Central memory CD8-positive, alpha-beta T cell (primary cell): ENCODE measurements around the gene TMEM135.
"Not testable (repeated sequence)": the region's sequence is repeated elsewhere in the genome, so short reads cannot be mapped to it uniquely, and the experiment has no call there.

Source experiments
- ATAC-seq: fragments of 150-1000 bp; cut with Tn5 transposase; replicated peaks from 2 replicates; pipeline ENCODE4 v1.10.0; 2022; ENCODE audit warnings: mild to moderate bottlenecking, moderate FRiP score, moderate number of reproducible peaks; ENCODE audit not compliant: poor library complexity, severe bottlenecking; ENCODE audit errors: extremely low read depth
- DNase-seq, 2 donors: peaks; one replicate each; pipeline ENCODE4 v3.0.0; 2021; ENCODE audit warnings: low spot score in 2 of 2
- H3K27ac Mint-ChIP-seq: one replicate; pipeline ENCODE4 v1.8.0; 2022; ENCODE audit warnings: low read depth, mild to moderate bottlenecking, moderate library complexity, mixed read lengths
- H3K27me3 Mint-ChIP-seq: one replicate; pipeline ENCODE4 v1.8.0; 2022; ENCODE audit warnings: mixed read lengths
- H3K36me3 Mint-ChIP-seq: one replicate; pipeline ENCODE4 v1.8.0; 2022; ENCODE audit warnings: mild to moderate bottlenecking, moderate library complexity, mixed read lengths; ENCODE audit not compliant: insufficient read depth
- H3K4me1 Mint-ChIP-seq: one replicate; pipeline ENCODE4 v1.8.0; 2022; ENCODE audit warnings: mixed read lengths
- H3K4me3 Mint-ChIP-seq: one replicate; pipeline ENCODE4 v1.8.0; 2022; ENCODE audit warnings: mild to moderate bottlenecking, moderate library complexity, mixed read lengths
- H3K9me3 Mint-ChIP-seq: one replicate; pipeline ENCODE4 v1.8.0; 2022; ENCODE audit warnings: mixed read lengths

The TMEM135 gene

DNA sequence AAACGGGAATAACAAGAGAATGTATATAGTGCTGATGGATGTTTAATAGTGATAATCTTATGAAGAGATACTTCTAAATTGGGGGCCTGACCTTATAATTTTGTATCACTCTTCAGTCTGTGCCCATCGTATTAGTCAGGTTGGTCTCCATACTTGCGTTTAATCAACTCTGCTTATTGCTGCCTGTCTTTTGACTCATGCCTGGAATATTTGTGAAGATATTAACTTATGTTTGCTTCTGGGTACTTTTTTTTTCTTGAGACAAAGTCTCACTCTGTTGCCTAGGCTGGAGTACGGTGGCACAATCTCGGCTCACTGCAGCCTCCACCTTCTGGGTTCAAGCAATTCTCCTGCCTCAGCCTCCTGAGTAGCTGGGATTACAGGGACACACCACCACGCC, 24.0 kb downstream of the TMEM135 start:
- no peak for DNase-seq
- Mint-ChIP-seq H3K27me3 (no peaks in the 10 kb centered on the region), H3K4me3 (no peak overlapping the region), H3K27ac (no peak overlapping the region), H3K9me3 (no peaks in the 10 kb centered on the region), H3K4me1 (peaks cover 29% of the 10 kb centered on the region), H3K36me3 (peaks cover 2% of the 10 kb centered on the region)
- ATAC-seq: no peak

DNA sequence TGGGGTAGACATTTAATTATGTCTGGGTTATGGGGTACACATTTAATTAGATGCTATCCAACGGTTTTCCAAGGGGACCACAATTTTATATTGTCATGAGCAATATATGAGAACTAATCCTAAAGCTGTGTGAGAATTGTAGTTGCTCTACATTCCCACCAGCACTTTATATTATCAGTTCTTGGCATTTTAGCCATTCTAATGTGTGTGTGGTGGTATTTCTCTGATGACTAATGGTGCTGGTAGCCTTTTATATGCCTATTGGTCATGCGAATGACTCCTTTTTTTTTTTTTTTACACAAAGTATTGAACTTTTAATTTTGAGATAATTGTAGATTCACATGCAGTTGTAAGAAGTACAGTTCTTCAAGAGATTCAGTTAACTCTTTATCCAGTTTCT, 26.2 kb downstream of the TMEM135 start:
- H3K9me3 Mint-ChIP-seq: no peaks in the 10 kb centered on the region
- H3K36me3 Mint-ChIP-seq: peaks cover 2% of the 10 kb centered on the region
- DNase-seq (no peak), ATAC-seq (no peak)
- no peaks in the 10 kb centered on the region for H3K27me3 Mint-ChIP-seq
- H3K4me1 Mint-ChIP-seq: peaks cover 23% of the 10 kb centered on the region
- no peak overlapping the region for H3K4me3 Mint-ChIP-seq
- no peak overlapping the region for H3K27ac Mint-ChIP-seq

DNA sequence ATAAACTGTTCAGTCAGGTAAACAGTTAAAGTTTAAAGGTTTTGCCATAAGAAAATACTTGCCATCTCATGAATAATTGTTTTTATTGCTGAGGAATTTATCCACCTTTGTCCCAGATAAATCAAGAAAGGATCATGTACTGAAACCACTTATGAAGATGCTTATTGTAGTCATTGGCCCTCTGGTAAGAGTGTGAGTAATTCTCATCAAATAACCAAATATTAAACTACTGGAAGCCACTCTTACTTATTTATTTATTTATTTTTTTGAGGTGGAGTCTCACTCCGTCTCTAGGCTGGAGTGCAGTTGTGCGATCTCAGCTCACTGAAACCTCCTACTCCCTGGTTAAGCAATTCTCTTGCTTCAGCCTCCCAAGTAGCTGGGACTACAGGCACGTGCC, 35.1 kb downstream of the TMEM135 start:
- ATAC-seq: no peak

DNA sequence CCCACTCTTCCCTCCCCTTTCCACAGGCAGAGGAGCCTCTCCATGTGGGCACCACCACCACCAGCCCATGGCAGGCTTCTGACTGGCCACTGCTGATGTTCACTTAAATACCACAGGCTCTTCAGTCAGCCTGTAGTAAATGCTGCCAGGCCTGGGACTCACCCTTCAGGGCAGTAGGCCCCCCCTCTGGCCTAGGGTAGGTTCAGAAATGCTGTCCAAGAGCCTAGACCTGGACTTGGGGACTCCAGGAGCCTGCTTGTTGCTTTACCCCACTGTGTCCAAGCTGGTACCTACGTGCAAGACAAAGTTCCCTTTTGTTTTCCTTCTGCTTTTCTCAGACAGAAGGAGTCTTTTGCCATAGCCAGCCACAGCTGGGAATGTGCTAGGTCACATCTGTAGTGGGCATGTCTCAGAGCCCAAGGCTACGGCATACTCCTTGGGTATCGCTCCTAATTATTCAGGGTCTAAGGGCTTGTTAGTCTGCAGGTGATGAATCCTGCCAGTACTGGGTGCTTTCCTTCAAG, 38.6 kb downstream of the TMEM135 start:
- no peak overlapping the region for H3K27ac Mint-ChIP-seq
- peaks cover 13% of the 10 kb centered on the region for H3K36me3 Mint-ChIP-seq
- peaks cover 5% of the 10 kb centered on the region for H3K4me1 Mint-ChIP-seq
- ATAC-seq: no peak
- no peaks in the 10 kb centered on the region for H3K27me3 Mint-ChIP-seq
- no peaks in the 10 kb centered on the region for H3K9me3 Mint-ChIP-seq
- DNase-seq: no peak
- no peak overlapping the region for H3K4me3 Mint-ChIP-seq

More for the DNA sequence above, 35.1 kb downstream of the TMEM135 start:
- H3K36me3 Mint-ChIP-seq: peaks cover 11% of the 10 kb centered on the region
- H3K4me3 Mint-ChIP-seq: no peak overlapping the region
- peak overlapping the region; percentile 22 for H3K27ac Mint-ChIP-seq
- no peaks in the 10 kb centered on the region for H3K4me1 Mint-ChIP-seq
- no peak for DNase-seq
- H3K9me3 Mint-ChIP-seq: no peaks in the 10 kb centered on the region
- H3K27me3 Mint-ChIP-seq: no peaks in the 10 kb centered on the region

DNA sequence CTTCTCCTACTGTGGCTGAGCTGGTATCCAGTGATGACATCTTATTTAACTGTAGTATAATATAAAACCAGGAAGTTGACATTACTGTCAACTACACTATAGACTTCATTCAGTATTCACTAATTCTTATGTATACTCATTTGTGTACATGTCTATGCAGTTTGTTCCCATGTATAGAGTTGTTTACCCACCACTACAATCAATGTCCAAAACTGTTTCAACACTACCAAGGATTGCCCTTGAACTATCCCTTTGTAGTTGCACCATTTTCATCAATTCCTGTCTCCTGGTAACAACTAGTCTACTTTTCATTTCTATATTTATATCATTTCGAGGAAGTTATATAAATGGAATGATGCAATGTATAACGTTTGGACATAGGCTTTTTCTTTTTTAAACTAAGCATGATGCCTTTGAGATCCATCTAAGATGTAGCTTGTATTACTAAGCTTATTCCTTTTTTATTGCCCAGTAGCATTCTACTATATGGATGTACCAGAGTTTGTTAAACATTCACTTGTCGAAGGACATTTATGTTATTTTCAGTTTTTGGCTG, 39.2 kb downstream of the TMEM135 start:
- no peaks in the 10 kb centered on the region for H3K9me3 Mint-ChIP-seq
- ATAC-seq: no peak
- peaks cover 11% of the 10 kb centered on the region for H3K4me1 Mint-ChIP-seq
- no peak overlapping the region for H3K27ac Mint-ChIP-seq
- no peak for DNase-seq
- peaks cover 14% of the 10 kb centered on the region for H3K36me3 Mint-ChIP-seq
- H3K27me3 Mint-ChIP-seq: no peaks in the 10 kb centered on the region
- H3K4me3 Mint-ChIP-seq: no peak overlapping the region

DNA sequence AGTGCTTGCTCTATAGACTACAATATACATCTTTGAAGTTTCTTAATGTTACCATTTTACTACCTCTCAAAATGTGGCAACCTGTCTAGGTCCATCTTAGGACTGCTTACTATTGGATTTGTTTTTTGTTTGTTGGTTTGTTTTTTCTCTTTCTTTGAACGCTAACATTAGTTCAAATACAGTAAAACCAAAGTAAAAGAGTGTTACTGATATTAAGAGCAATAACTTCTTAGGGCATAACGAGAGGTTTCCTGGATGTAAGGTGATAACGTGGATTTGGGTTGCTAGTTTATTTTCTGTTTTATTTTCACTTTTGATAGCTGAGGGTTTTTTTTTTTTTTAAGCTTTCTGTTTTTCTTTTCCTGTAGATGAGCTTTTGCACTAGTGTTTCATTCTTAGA, 43.6 kb downstream of the TMEM135 start:
- peak overlapping the region; percentile 78 for H3K4me3 Mint-ChIP-seq
- DNase-seq (no peak), ATAC-seq (peak; percentile 56)
- H3K27me3 Mint-ChIP-seq: no peaks in the 10 kb centered on the region
- H3K4me1 Mint-ChIP-seq: peaks cover 24% of the 10 kb centered on the region
- H3K9me3 Mint-ChIP-seq: no peaks in the 10 kb centered on the region
- peaks cover 8% of the 10 kb centered on the region for H3K36me3 Mint-ChIP-seq
- peak overlapping the region; percentile 95 for H3K27ac Mint-ChIP-seq

DNA sequence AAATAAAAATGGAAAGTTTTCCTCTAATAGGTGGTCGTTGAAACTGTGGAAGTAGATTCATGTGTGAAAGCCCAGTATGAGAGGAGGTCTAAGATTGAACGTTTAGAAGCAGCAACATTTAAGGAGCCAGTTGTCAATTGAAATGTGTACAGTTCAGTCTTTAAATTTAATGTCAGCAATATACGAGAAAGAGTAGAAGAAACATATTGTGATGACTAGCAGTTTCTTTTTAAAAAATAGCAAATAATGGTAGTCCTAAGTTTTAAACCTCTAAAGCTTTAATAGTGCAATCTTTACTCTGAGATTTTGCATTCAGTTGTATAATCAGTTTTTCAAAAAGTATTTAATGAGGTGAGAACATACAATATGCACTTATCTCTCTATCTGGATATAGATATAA, 44.9 kb downstream of the TMEM135 start:
- no peak overlapping the region for H3K27ac Mint-ChIP-seq

DNA sequence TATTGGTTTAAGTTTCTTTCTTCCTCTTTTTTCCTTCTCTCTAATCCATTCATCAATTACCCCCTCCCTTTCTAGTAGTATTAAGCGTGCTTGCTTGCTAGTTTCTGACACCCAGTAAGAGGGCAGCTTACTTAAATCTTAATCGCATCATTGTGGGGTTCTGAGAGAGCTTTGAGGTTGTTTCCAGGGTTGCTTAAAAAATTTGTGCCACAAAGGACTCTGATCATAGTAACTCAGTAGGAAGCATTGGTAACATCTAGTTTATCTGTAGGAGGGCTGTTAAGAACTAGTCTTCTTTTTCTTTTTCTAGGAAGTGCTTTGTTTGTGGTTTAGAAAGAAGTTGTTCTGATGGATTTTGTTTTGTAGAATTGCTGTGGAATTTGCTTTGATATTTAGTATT, 45.3 kb downstream of the TMEM135 start:
- H3K4me1 Mint-ChIP-seq: peaks cover 24% of the 10 kb centered on the region
- H3K4me3 Mint-ChIP-seq: no peak overlapping the region
- ATAC-seq: no peak
- H3K27ac Mint-ChIP-seq: no peak overlapping the region
- H3K27me3 Mint-ChIP-seq: no peaks in the 10 kb centered on the region
- no peak for DNase-seq
- no peaks in the 10 kb centered on the region for H3K9me3 Mint-ChIP-seq
- H3K36me3 Mint-ChIP-seq: peaks cover 8% of the 10 kb centered on the region

More for the DNA sequence above, 44.9 kb downstream of the TMEM135 start:
- ATAC-seq (no peak), DNase-seq (no peak)
- H3K4me3 Mint-ChIP-seq: no peak overlapping the region
- H3K4me1 Mint-ChIP-seq: peaks cover 24% of the 10 kb centered on the region
- no peaks in the 10 kb centered on the region for H3K9me3 Mint-ChIP-seq
- H3K36me3 Mint-ChIP-seq: peaks cover 8% of the 10 kb centered on the region
- H3K27me3 Mint-ChIP-seq: no peaks in the 10 kb centered on the region

DNA sequence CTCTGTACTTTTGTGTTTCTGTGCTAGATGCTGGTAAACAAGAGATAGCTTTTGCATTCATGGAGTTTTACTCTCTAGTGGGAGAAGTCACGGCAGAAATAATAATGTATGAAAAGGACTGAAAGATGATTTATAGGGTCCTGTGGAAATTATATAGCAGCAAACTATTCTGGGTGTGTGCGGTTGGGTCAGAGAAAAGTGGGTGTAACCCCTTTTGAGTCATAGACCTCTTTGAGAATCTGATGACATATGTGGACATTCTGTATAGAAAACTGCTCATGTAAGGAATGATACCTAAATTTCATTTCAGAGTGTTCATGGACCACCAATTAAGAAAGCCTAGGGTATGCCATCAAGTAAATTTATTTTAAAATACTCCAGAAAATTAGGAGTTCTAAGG, 54.4 kb downstream of the TMEM135 start:
- H3K4me1 Mint-ChIP-seq: no peaks in the 10 kb centered on the region
- no peaks in the 10 kb centered on the region for H3K9me3 Mint-ChIP-seq
- no peak for DNase-seq
- no peaks in the 10 kb centered on the region for H3K27me3 Mint-ChIP-seq
- no peak for ATAC-seq
- H3K4me3 Mint-ChIP-seq: no peak overlapping the region
- no peaks in the 10 kb centered on the region for H3K36me3 Mint-ChIP-seq
- no peak overlapping the region for H3K27ac Mint-ChIP-seq

DNA sequence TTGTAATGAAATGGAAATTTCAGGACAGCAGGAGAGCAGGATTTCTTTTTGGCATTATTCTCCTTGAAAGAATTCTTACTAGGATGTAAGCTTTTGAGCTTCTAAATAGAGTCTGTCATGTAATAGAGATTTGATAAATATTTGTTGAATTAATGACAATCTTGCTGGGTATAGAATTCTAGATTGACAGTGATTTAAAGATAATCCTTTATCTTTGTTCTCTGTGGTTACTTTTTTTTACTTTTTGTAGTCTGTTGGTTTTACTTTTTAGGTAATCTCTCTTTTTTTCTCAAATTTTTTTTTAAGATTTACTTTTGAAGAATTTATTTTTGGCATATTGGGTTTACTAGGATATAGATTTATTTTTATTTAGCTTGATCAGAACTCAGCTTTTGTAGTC, 54.8 kb downstream of the TMEM135 start:
- no peaks in the 10 kb centered on the region for H3K9me3 Mint-ChIP-seq
- H3K27ac Mint-ChIP-seq: no peak overlapping the region
- no peak for ATAC-seq
- no peaks in the 10 kb centered on the region for H3K36me3 Mint-ChIP-seq
- H3K4me1 Mint-ChIP-seq: no peaks in the 10 kb centered on the region
- no peak for DNase-seq
- no peaks in the 10 kb centered on the region for H3K27me3 Mint-ChIP-seq
- H3K4me3 Mint-ChIP-seq: no peak overlapping the region

DNA sequence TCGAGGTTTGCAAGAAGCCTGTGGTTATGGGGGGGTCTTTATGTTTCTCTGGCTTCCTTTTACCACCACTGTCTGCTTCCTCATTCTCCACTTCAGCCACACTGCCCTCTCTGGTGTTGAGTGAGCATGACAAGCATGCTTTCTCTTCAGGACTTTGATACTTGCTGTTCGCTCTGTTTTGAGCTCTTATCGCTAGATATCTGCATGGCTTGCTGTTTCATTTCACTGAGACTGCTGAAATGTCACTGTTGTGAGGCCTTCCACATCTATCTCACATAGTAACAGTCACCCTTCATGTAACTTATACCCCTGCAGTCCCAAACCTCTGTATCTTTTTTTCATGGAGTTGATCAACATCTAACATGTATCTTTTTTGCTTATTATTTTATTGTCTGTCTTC, 59.8 kb downstream of the TMEM135 start:
- Mint-ChIP-seq H3K27me3 (no peaks in the 10 kb centered on the region), H3K27ac (no peak overlapping the region), H3K36me3 (no peaks in the 10 kb centered on the region), H3K4me1 (no peaks in the 10 kb centered on the region), H3K4me3 (no peak overlapping the region), H3K9me3 (no peaks in the 10 kb centered on the region)
- no peak for DNase-seq
- peak; percentile 67 for ATAC-seq

DNA sequence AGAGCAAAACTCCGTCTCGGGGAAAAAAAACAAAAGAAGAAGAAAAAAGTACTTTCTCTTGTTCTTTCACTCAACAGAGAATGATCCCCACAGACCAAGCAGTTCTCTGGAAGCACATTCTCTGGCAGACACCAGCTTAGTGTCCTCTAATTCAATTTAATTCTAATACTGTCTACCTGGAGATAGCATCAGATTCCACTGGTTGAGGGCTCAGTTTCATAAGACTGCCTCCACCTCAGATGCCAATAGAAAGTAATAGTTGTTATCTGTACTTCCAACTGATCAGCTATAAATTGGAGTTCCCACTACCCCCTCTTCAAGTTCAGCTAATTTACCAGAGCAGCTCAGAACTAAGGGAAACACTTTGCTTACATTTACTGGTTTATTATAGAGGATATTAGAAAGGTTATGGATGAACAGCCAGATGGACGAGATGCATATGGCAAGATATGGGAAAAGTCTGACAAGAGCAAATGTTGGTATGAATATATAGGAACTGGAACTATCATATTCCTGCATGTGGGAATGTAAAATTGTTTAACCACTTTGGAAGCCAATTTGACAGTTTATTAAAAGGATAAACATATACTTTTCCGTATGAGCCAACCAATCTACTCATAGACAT, 64.3 kb downstream of the TMEM135 start:
- Mint-ChIP-seq H3K9me3 (no peaks in the 10 kb centered on the region), H3K4me3 (no peak overlapping the region), H3K27ac (no peak overlapping the region), H3K36me3 (no peaks in the 10 kb centered on the region), H3K4me1 (no peaks in the 10 kb centered on the region), H3K27me3 (no peaks in the 10 kb centered on the region)
- no peak for ATAC-seq
- DNase-seq: no peak

DNA sequence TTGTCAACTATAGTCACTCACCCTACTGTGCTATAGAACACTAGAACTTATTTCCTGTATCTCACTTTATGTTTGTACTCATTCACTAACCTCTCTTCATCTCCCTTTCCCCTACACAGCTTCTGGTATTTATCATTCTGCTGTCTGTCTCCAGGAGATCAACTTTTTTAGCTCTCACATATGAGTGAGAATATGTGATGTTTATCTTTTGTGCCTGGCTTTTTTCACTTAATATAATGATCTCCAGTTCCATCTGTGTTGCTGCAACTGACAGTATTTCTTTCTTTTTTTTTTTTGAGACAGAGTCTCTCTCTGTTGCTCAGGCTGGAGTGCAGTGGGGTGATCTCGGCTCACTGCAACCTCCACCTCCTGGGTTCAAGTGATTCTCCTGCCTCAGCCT, 68.1 kb downstream of the TMEM135 start:
- H3K27ac Mint-ChIP-seq, H3K4me1 Mint-ChIP-seq, H3K27me3 Mint-ChIP-seq, ATAC-seq, DNase-seq, H3K9me3 Mint-ChIP-seq, H3K36me3 Mint-ChIP-seq, H3K4me3 Mint-ChIP-seq: not testable (repeated sequence)
